Breast epithelium (tissue), 4 donors: Measurements from ENCODE around the gene MAPRE2. TPM values are rescaled to one million over a fixed set of nuclear protein-coding genes. Genes with fewer than 3 reads are reported as not detected.

ENCODE experiments used
- DNase-seq, 2 donors: peaks; one replicate each; pipeline ENCODE4 v3.0.0-alpha.2; 2019; ENCODE audit warnings: low spot score in 2 of 2
- H3K27ac ChIP-seq, 2 donors: fragments of 200-600 bp; sonication (generic) in 1 of 2; one replicate each; pipeline ENCODE4 v1.5.1; 2016 to 2019; ENCODE audit warnings: mild to moderate bottlenecking in 1 of 2
- H3K27me3 ChIP-seq, 2 donors: fragments of 200-600 bp; sonication (generic) in 1 of 2; one replicate each; pipeline versions ENCODE4 v1.5.1 to v1.6.0; 2017 to 2019; ENCODE audit warnings: control low read depth in 1 of 2, mild to moderate bottlenecking in 1 of 2
- H3K36me3 ChIP-seq: fragments of 200-600 bp; one replicate; pipeline ENCODE4 v1.5.1; 2019
- H3K4me1 ChIP-seq, 2 donors: fragments of 200-600 bp; sonication (generic); one replicate each; pipeline ENCODE4 v1.5.1; 2016 to 2019; ENCODE audit warnings: control low read depth in 1 of 2
- H3K4me3 ChIP-seq, 3 donors: fragments of 200-600 bp; sonication (generic); 1 replicate in 2 of 3; 2 replicates in 1 of 3; pipeline ENCODE4 v1.5.1; 2016 to 2019; ENCODE audit warnings: mild to moderate bottlenecking in 3 of 3, moderate library complexity in 2 of 3
- H3K9me3 ChIP-seq, 2 donors: fragments of 200-600 bp; sonication (generic) in 1 of 2; one replicate each; pipeline ENCODE4 v1.5.1; 2016 to 2019; ENCODE audit warnings: control low read depth in 1 of 2
- CTCF ChIP-seq, 3 donors: fragments of 450-650 bp; IDR thresholded peaks; one replicate each; pipeline ENCODE4 v1.5.1; 2016 to 2017; ENCODE audit warnings: antibody characterized with exemption in 3 of 3, mild to moderate bottlenecking in 3 of 3, moderate library complexity in 3 of 3
- POLR2A ChIP-seq: fragments of 450-650 bp; IDR thresholded peaks from one replicate; pipeline ENCODE4 v1.6.1; 2016; ENCODE audit warnings: antibody characterized with exemption, mild to moderate bottlenecking, moderate library complexity
- POLR2AphosphoS5 ChIP-seq, 3 donors: sonication (generic); formaldehyde crosslinking; IDR thresholded peaks; one replicate each; pipeline ENCODE4 v1.6.1; 2017; ENCODE audit warnings: antibody characterized with exemption in 3 of 3
- intact Hi-C: fragments of 100-400 bp; cut with DNase I; formaldehyde crosslinking; loops from one replicate; pipeline ENCODE4 v1.15.1; 2023; ENCODE audit warnings: low total_unique reads
- total RNA-seq, 3 donors: library from RNA; depleted of rRNA; stranded (reverse); fragments of >200 nt; gene quantifications; one replicate each; pipeline ENCODE4 v1.1.0, GENCODE V29; 2016

MAPRE2 gene
- total RNA-seq, 3 donors from 2014 or later = 17.0 to 38.8 (median 21.3) TPM

GRCh38 chr18:35084494-35085449, 43.6 kb downstream of the MAPRE2 start:
- intact Hi-C loops = no loop called here
- H3K27ac ChIP-seq = no peak overlapping the region
- H3K4me3 ChIP-seq = no peak overlapping the region
- TF ChIP-seq CTCF (IDR thresholded peaks at IDR 0.05) = no peak
- DNase-seq = no peak
- H3K9me3 ChIP-seq = no peaks in the 10 kb centered on the region
- no peaks in the 10 kb centered on the region for H3K27me3 ChIP-seq
- no peaks in the 10 kb centered on the region for H3K36me3 ChIP-seq
- H3K4me1 ChIP-seq = no peaks in the 10 kb centered on the region

- no peak overlapping the region for H3K4me3 ChIP-seq
- intact Hi-C loops = no loop called here
- DNase-seq = no peak
- TF ChIP-seq POLR2AphosphoS5 (IDR thresholded peaks at IDR 0.05) (no peak), CTCF (IDR thresholded peaks at IDR 0.05) (no peak)
- H3K4me1 ChIP-seq = no peaks in the 10 kb centered on the region
- no peaks in the 10 kb centered on the region for H3K36me3 ChIP-seq
- no peak overlapping the region for H3K27ac ChIP-seq
- H3K9me3 ChIP-seq = no peaks in the 10 kb centered on the region
- no peaks in the 10 kb centered on the region for H3K27me3 ChIP-seq
Observed at GRCh38 chr18:35085450-35086380, 44.5 kb downstream of the MAPRE2 start.

DNA sequence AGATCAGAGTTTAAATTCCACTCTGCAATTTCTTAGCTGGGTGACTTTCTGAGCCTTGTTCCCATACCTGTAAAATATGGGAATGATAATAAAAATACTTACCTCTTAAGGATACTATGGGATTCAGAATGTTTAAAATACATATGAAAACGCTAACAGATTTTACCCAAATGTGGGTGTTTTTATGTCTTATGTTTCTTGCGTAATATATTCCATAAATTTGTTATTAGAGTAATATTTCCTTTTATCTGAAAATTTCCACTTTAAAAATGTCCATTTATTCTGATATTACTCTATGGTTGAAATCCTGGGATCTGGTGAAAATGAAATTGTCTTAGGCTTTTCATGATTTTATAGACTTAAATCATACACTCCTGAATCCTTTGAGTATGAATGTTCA, 45.5 kb downstream of the MAPRE2 start:
- no peaks in the 10 kb centered on the region for H3K36me3 ChIP-seq
- no peaks in the 10 kb centered on the region for H3K27me3 ChIP-seq
- no peak overlapping the region for H3K4me3 ChIP-seq
- no peak for TF ChIP-seq CTCF (IDR thresholded peaks at IDR 0.05)
- TF ChIP-seq POLR2A = no peak
- no peak for TF ChIP-seq POLR2AphosphoS5 (IDR thresholded peaks at IDR 0.05)
- H3K9me3 ChIP-seq = no peaks in the 10 kb centered on the region
- H3K27ac ChIP-seq = no peak overlapping the region
- no peak for DNase-seq
- no peaks in the 10 kb centered on the region for H3K4me1 ChIP-seq
- intact Hi-C loops = no loop called here

DNA sequence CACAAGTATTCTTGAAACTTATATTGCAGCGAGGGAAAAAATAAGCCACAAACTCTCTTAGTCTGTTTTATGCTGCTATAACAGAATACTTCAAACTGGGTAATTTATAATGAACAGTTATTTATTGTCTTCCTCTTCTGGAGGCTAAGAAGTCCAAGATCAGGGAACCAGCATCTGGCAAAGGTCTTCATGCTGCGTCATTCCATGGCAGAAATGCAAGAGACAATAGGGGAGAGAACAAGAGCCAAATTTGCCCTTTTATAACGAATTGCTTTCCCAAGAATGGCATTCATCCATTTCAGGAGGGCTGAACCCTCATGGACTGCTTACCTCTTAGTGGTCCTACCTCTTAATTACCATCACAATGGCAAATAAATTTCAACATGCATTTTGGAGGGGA, 46.5 kb downstream of the MAPRE2 start:
- Histone ChIP-seq H3K4me1 (no peaks in the 10 kb centered on the region), H3K9me3 (no peaks in the 10 kb centered on the region), H3K27ac (no peak overlapping the region), H3K36me3 (no peaks in the 10 kb centered on the region), H3K27me3 (no peaks in the 10 kb centered on the region), H3K4me3 (no peak overlapping the region)
- TF ChIP-seq CTCF (IDR thresholded peaks at IDR 0.05) = no peak
- TF ChIP-seq POLR2A = no peak
- no peak for TF ChIP-seq POLR2AphosphoS5 (IDR thresholded peaks at IDR 0.05)
- intact Hi-C loops = no loop called here
- no peak for DNase-seq

GRCh38 chr18:35088921-35089320, 47.7 kb downstream of the MAPRE2 start:
- Histone ChIP-seq H3K4me3 (no peak overlapping the region), H3K27ac (no peak overlapping the region), H3K36me3 (no peaks in the 10 kb centered on the region), H3K4me1 (no peaks in the 10 kb centered on the region), H3K9me3 (no peaks in the 10 kb centered on the region), H3K27me3 (no peaks in the 10 kb centered on the region)
- no peak for DNase-seq
- intact Hi-C loops = no loop called here
- no peak for TF ChIP-seq CTCF (IDR thresholded peaks at IDR 0.05)
- no peak for TF ChIP-seq POLR2AphosphoS5 (IDR thresholded peaks at IDR 0.05)
